MM.1S (cell line): Measurements from ENCODE around the gene KDM3A.

Source experiments
- CTCF ChIP-seq: fragments of 300-600 bp; sonication (generic); IDR thresholded peaks from 2 replicates; pipeline ENCODE4 v1.5.1; 2016; ENCODE audit warnings: antibody characterized with exemption, low read length, mixed read lengths
- EZH2 ChIP-seq: fragments of 300-600 bp; sonication (generic); optimal IDR thresholded peaks from 2 replicates; pipeline ENCODE3; 2017; ENCODE audit warnings: low read depth, mild to moderate bottlenecking, antibody characterized with exemption, low read length, mixed read lengths

- TF ChIP-seq EZH2 (no peak), CTCF (no peak)
Measured at GRCh38 chr2:86471637-86472036, 30.5 kb downstream of the KDM3A start.
